GM04504 (cell line): ENCODE results near the gene RAET1E.
"Not testable (repeated sequence)": the region's sequence is repeated elsewhere in the genome, so short reads cannot be mapped to it uniquely, and the experiment has no call there.

ENCODE experiments used
- DNase-seq: peaks from one replicate; pipeline ENCODE4 v3.0.0-alpha.2; 2012; ENCODE audit warnings: low read depth

Gene RAET1E

DNA sequence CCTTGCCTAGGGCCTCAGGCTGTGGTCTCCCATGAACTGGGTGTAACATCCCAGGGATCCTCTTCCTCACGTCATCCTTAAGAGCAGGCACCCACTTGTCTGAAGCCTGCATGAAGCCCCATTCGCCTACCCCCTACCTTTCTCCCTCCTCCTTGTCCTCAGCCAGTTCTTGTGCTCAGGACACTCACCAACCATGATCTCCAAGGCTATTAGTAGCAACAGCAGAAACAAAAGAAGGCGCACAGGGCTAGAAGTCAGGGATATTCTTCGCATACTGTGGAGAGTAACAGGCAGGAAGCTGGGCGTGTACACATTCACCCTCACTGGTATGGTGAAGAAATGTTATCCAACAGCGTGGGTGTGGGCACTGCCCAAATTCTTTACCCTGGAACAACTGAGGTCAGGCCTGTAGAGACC, 7.3 kb downstream of the RAET1E start:
- no peak for DNase-seq

- DNase-seq = no peak
Observed at GRCh38 chr6:149889326-149889725, 8.6 kb downstream of the RAET1E start.

- DNase-seq = peak; percentile 52
Observed at GRCh38 chr6:149888659-149889058, 9.3 kb downstream of the RAET1E start.

DNA sequence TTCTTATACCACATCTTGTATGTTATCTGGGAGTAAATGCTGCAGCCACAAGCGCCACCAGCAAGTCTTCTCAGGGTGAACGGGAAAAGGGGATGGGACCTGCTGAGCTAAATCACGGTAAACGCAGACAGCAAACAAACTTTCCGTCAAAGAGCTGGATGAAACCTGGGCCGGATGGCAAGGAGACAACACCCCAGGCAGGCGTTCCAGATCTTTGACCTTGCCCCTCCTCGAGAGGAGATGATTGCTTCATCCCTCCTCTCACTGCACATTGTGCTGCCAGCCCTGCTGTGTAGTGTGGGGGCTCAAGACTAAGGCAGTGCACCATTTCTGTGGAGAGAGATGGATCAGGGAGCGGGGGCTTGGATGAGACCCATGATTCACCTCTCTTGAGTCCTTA, 9.8 kb downstream of the RAET1E start:
- DNase-seq = no peak

- no peak for DNase-seq
Observed at GRCh38 chr6:149887343-149887742, 10.6 kb downstream of the RAET1E start.

- no peak for DNase-seq
Observed at GRCh38 chr6:149885888-149886287, 12.0 kb downstream of the RAET1E start.

GRCh38 chr6:149884617-149885016, 13.3 kb downstream of the RAET1E start:
- no peak for DNase-seq

GRCh38 chr6:149884215-149884614, 13.7 kb downstream of the RAET1E start:
- DNase-seq = no peak

- DNase-seq = no peak
Observed at GRCh38 chr6:149881860-149882259, 16.1 kb downstream of the RAET1E start.

DNA sequence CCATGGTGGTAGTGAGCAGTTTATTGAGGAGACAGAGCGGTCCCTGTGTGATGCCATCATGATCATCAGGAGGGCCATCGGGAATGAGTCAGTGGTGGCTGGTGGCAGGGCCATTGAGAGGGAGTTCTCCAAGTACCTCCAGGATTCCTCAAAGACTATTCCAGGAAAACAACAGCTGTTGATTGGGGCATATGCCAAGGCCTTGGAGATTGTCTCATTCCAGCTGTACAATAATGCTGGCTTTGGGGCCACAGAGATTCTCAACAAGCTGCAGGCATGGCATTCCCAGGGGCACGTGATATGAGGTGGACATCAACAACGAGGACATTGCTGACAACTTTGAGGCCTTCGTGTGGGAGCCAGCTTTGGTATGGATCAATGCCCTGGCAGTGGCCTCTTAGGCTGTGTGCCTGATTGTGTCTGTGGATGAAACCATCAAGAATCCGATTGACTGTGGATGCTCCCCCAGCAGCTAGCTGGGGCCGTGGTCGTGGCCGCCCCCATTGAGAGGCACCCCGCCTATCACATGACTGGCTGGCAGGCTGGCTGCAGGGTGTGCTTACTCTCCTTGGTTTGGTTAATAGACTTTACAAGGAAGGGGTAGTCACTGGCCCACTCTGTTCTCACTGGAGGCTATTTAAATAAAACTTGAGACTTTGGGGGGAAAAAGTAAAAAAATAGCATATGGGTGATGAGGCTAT, 16.7 kb downstream of the RAET1E start:
- no peak for DNase-seq

GRCh38 chr6:149877659-149878058, 20.3 kb downstream of the RAET1E start:
- DNase-seq = no peak

DNA sequence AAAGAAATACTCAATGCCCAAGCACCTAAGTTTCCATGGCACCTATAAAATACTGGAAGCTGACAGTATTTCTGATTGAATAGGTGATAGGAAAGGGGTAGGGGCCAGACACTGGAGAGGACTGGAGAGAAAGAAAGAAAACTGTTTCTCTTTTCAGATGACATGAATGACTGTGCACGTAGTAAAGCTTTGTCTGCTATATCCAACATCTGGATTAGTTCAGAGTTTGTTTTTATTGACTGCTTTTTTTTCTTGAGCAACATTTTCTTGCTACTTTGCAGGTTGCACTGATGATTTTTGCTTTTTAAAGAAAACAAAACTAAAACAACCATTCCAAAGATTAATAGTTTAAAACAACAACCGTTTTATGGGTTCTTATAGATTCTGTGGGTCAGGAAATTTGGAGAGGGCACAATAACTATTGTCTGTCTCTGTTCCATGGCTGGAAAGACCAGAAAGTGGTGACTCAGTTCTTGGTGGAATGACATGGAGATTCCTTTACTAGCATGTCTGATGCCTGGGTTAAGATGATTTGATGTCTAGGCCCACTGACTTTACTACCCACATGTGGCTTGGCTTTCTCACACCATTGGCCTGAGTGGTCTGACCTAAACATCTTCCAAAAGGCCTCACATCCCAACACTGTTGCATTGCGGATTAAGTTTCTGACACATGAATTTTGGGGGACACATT, 21.5 kb downstream of the RAET1E start:
- no peak for DNase-seq

DNA sequence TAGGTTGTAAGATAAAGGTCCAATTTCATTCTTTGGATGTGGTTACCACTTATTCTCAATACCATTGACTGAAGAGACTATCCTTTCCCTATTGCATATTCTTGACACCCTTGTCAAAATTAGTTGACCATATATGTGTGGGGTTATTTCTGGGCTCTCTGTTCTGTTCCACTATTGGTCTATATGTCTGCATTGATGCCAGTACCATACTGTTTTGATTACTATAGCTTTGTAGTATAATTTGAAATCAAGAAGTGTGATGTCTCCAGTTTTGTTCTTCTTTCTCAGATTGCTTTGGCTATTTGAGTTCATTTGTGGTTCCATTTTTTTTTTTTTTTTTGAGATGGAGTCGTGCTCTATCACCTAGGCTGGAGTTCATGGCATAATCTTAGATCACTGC, 25.7 kb downstream of the RAET1E start:
- no peak for DNase-seq

GRCh38 chr6:149871182-149871581, 26.7 kb downstream of the RAET1E start:
- no peak for DNase-seq

GRCh38 chr6:149869275-149869892, 28.5 kb downstream of the RAET1E start:
- no peak for DNase-seq

GRCh38 chr6:149867876-149868640, 29.9 kb downstream of the RAET1E start:
- DNase-seq = no peak

DNA sequence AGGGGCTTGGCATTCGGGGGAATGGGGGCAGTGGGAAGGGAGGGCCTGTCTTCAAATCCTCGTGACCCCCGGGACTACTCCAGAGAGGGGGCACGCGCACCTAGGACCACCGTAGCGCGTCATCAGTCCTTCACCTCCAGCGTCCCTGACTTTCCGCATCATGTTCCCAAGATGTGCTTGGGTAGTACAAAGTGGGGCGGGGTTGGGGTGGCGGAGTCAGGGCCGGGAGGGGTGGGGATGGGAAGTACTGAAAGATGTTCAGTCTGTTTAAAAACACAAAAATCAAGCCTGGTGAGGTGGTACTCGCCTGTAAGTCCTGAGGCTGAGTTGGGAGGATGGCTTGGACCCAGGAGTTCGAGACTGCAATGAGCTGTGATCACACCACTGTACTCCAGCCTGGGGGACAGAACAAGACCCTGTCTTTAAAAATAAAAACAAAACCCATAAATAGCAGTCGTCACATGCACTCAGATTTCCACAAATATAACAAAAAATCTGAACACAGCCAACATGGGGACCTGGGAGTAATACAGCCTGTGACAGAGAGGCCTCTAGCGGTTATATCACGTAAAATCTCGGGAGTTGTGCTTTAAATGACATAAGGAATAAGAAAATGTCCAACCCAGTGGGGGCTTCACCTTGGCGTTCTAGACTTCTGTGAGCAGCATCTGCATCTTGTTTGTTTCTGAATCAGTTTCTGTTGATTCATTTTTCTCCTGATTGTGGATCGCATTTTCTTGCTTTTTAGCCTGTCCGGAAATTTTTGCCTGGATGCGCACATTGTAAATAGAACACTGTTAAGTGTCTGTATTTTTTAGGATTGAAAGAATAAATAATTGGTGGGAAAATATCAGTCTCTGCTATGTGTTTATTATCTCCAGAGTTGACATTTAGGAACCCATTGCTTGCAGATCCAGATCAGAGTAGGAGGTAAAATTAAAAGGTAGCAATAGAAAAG, 33.1 kb downstream of the RAET1E start:
- no peak for DNase-seq

GRCh38 chr6:149863698-149864577, 34.0 kb downstream of the RAET1E start, which contains the start of gene LRP11:
Gene LRP11 (minus strand): TSS chr6:149864359. CDS start chr6:149864020, 339 bp downstream.
- peak; percentile 69 for DNase-seq

DNA sequence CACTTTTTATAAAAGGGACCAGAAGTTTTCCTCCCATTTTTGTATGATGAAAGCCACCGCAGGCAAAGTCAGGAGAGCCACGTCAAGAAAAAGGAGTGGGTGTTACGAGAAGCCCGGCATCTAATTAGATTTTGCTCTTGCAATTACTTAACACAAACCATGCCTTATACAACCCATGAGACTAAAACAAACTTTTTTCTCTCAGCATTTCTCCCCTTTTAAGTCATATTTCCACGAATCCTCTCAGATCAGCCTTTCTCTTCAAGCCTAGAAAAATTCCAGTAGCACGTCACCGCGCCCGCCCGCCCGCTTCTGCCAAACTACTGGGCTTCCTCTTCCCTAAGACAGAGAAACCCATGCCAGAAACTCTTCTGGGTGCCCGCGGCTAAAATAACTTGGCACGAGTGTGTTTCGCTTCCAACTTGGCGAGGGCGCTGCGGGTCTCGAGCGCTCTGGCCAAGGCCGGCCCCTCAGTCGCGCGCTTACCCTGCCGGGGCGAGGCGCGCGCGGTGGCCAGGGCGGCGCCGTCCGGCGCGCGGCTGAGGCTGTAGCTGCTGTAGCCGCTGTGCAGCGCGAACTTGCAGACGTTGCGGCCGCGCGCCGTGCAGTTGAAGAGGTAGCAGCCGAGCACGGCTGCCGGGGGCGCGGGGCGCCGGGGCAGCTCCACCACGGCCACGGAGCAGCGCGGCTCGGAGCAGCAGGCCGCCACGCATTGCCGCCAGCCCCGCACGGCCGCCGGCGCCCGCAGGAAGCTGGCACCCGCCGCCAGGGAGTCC, 34.8 kb downstream of the RAET1E start:
- no peak for DNase-seq

DNA sequence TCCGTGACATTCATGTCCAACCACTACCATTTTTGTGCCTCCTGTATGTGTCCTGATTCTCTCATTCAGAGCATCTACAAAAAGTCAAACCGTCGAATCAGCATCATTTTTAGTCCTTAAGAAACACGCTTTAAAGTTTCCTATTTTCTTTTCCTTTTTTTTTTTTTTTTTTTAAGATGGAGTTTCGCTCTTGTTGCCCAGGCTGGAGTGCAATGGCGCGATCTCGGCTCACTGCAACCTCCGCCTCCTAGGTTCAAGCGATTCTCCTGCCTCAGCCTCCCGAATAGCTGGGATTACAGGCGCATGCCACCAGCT, 35.5 kb downstream of the RAET1E start:
- not testable (repeated sequence) for DNase-seq
